HG02571 (cell line): ENCODE results near the gene TLR1.
A peak's percentile ranks its signal among the peaks of the same experiment; 100 is the strongest.
"Not testable (repeated sequence)": the region's sequence is repeated elsewhere in the genome, so short reads cannot be mapped to it uniquely, and the experiment has no call there.

ENCODE experiments used
- ATAC-seq: cut with Tn5 transposase; IDR thresholded peaks from one replicate; pipeline ENCODE4 v1.9.1; 2021; ENCODE audit warnings: mild to moderate bottlenecking, moderate library complexity; ENCODE audit not compliant: unreplicated experiment

Gene TLR1

GRCh38 chr4:38777925-38778324 is 26.7 kb downstream of the TLR1 start:
- not testable (repeated sequence) for ATAC-seq

- no peak for ATAC-seq
These were observed 29.3 kb downstream of the TLR1 start for GRCh38 chr4:38775326-38775725.

DNA sequence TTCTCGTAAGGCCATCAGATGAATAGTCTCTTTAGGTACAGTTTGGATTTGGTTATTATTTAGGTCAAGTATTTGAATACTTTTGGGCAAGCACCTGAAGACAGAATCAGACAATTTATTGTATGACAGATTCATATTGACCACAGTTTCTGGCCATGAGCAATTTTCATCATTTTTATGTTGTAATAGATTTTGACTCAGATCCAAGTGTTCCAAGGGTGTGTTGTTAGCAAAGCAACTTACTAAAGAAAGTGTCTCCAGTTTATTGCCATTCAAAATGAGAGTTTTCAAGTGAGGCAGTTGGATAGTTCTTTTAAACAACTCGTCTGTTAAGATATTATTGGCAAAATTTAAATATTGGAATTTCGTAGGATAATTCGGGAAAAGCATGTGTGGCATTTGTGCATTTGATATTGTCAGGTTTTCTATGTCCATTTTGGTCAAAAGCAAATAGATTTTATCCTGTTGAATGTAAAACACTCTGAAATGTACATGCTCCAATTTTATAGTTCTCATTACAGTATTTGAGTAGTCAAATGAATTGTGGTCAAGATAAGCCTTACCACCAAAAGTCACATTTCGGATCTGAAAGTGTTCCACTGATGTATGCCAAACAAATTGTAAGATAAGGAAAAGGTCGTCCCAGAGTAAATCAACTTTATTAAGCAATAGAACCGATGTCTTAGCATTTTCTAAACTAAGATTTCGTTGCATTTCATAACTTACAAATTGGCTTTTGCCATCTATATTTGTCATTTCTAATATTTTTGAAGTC is 30.2 kb downstream of the TLR1 start:
- ATAC-seq = no peak

DNA sequence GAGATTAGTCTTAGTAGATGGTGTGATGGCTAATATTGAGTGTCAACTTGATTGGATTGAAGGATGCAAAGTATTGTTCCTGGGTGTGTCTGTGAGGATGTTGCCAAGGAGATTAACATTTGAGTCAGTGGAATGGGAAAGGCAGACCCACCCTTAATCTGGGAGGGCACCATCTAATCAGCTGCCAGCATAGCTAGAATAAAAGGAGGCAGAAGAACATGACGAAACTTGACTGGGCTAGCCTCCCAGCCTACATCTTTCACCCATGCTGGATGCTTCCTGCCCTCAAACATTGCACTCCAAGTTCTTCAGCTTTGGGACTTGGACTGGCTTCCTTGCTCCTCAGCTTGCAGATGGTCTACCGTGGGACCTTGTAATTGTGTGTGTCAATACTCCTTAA is 34.3 kb downstream of the TLR1 start:
- ATAC-seq = not testable (repeated sequence)

GRCh38 chr4:38769857-38770256 is 34.7 kb downstream of the TLR1 start:
- no peak for ATAC-seq

- ATAC-seq = no peak
These were observed 35.1 kb downstream of the TLR1 start for GRCh38 chr4:38769441-38769840.

DNA sequence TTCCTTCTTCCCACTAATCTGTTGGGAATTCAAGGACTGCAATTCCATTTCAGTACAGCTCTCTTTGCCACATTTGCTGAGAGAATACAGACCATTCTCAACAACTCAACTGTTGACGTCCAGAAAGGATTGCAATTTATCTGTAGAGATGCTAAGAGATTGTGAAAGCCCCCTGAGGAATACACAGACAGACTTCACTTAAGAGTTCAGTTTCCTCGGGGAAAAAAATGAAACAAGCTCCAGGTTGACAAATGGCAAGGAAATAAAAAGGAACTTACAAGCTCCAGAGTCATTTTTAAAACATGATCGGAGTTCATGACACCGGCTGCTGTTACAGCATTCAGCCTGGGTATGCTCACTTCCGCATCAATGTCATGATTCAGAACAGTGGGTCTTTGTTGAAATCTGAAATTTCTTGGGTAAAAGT is 35.6 kb downstream of the TLR1 start:
- ATAC-seq = no peak

- not testable (repeated sequence) for ATAC-seq
These were observed 37.7 kb downstream of the TLR1 start for GRCh38 chr4:38766940-38767339.

DNA sequence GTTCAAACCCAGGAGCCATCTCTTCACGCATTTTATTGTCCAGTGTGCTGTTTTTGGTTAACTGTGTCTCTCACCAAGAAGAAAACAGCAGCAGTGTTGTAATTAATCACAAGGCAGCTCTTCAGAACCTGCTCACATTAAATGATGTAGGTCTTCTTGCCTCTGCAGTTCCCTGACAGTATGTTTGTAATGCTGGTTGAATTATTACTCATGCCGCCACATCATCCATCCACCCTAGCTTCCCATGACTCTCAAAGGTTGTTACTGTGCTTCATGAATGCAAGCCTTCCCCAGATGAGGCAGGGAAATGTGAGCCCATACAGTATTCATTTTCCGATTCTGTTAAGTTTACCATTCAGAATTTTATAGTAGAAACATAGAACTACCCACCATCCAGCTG is 39.2 kb downstream of the TLR1 start:
- ATAC-seq = no peak

- no peak for ATAC-seq
These were observed 40.3 kb downstream of the TLR1 start for GRCh38 chr4:38764277-38764676.

DNA sequence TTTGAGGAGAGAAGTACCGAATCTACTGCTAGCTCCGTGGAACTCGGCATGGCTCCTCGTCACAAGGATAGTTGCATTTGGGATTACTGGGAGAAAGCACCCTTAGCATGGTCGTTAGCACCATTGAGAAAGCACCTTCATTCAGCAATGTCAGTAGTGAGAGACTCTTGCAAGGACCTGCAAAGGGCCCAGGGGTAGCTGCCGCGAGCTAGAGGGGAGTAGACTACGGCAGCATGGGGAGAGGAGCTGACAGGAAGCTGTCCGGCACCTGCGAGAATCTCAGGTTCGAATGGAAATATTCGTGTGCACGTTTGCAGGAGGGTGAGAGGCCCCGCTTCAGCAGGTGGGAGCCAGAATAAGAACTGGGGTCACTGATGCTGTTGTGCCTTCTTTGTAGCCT is 42.0 kb downstream of the TLR1 start:
- ATAC-seq = peak; percentile 28

GRCh38 chr4:38759790-38760122 is 44.8 kb downstream of the TLR1 start:
- ATAC-seq = no peak

DNA sequence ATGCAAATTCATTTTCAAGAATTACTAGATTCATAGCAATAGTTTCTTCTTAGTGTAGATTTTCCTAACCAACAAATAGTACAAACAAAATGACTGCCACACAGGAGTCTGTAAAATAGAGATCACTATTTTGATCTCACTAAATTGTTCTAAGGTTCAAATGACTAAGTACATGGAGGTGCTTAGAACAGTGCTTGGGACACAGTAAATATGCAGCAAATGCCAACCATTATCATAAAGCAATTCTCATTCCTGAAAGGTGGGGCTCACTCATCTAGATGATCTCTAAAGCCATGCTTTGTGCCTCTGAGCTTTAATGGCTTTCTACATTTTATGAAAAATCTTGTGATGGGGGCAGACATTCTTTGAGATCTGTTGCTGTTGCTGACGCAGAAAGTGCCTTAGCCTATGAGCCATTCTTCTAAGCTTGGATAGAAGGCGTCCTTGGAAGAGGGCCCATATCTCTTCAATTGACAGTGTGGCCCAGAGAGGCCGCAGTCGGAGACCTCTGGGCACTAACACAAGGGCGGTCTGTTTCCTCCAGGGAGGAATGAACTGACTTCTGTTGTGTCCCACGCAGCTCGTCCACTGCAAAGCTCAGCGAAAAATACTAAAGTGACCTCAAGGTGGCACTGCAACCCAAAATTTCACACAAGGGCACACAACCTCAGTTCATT is 45.3 kb downstream of the TLR1 start:
- ATAC-seq = no peak

- ATAC-seq = no peak
These were observed 46.5 kb downstream of the TLR1 start for GRCh38 chr4:38757945-38758600.

- ATAC-seq = no peak
These were observed 51.4 kb downstream of the TLR1 start for GRCh38 chr4:38752941-38753806.

DNA sequence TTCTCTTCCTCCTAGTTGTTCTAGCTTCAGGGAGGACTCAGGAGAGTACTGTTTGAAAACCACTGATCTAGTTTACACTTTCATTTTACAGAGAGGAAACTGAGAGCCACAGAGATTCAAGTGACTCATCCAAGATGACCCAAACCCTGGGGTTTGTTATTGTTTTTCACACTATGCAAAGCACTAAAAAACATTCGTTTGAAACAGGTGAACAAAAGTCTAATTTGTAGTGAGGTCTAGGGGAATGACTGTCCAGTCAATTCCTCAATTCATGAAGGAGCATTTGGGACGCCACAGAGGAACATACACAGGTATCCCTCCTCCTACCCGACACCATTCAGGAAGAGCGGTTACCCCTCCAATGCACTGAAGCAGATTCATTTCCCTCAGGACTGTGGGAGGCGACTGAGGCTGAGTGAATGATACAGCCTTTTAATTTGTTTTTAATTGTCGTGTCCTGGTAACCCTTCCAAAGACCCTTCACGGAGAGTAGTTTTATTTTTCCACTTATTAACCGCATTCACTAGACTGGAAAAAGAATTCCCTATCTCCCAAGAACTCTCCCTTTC is 52.1 kb downstream of the TLR1 start:
- ATAC-seq = peak; percentile 99

DNA sequence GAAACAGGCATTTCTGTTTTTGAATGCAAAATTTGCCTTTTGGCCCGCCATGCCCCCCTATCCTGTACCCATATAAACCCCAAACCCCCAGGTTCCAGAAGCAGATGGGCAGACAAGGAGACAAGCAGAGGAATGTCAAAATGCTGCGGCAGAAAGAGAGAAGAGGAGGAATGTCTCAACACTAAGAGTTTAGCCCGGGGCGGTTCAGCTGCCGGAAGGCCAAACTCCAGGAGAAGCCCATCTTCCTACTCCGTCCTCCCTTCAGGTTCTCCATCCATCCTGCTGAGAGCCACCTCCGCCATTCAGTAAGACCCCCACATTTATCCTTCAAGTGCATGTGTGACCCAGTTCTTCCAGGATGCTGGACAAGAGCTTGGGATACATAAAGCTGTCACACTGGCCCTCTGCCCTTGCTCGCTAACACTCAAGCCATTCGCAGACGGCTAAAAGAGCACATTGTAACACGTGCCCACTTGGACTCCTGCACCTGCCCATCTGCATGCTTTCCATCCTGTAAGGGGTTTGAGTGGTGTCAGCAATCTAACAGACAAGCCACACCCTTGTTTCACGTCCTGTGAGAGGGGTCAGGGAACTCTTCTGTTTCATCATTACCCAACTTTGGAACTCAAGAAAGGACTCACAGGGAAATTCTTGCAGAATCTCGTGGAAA is 53.1 kb downstream of the TLR1 start:
- ATAC-seq = no peak

DNA sequence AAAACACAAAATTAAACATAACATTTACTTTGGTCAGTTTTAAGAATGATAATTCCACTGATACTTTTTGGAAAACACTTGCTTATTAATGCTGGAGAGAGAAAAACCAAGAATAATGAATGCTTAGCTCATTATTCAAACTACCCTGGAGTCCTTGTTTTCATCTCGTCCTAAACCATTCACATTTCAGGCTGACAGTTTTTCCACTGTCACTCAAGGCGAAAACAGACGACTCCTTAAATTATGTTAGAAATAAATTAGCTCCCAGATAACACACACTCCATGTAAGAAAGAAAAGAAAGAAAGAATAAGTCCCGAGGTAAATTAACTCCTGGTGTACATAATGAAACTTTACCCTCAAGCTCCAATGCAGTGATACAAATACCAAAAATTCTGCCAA is 55.3 kb downstream of the TLR1 start:
- no peak for ATAC-seq

DNA sequence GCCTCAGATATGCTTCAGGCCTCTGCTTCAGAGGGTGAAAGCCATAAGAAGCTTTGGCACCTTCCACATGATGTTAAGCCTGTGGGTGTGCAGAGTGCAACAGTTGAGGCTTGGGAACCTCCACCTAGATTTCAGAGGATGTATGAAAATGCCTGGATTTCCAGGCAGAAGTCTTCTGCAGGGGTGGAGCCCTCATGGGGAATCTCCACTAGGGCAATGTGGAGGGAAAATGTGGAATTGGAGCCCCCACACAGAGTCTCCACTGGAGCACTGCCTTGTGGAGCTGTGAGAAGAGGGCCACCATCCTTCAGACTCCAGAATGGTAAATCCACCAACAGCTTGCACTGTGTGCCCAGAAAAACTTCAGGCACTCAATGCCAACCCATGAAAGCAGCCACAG is 57.0 kb downstream of the TLR1 start:
- ATAC-seq = no peak
